Ovary (tissue), 3 donors: ENCODE results near the gene MKRN2OS.

Experiments
- CTCF ChIP-seq, 3 donors: fragments of 450-650 bp in 2 of 3; fragments of 200-600 bp in 1 of 3; IDR thresholded peaks; one replicate each; pipeline versions ENCODE4 v1.5.1 to v1.8.0; 2016 to 2022; ENCODE audit warnings: antibody characterized with exemption in 3 of 3, mild to moderate bottlenecking in 1 of 3
- POLR2A ChIP-seq: fragments of 450-650 bp; IDR thresholded peaks from one replicate; pipeline ENCODE4 v1.6.1; 2017; ENCODE audit warnings: antibody characterized with exemption, mild to moderate bottlenecking, moderate library complexity
- donor health status: DM: no; HTN: no; CAD: no.

- TF ChIP-seq CTCF (IDR thresholded peaks at IDR 0.05) = no peak
- no peak for TF ChIP-seq POLR2A
Observed at GRCh38 chr3:12536423-12536822, 8.9 kb downstream of the MKRN2OS start.
